ENCODE data around the gene CDH13.

The CDH13 gene

DNA sequence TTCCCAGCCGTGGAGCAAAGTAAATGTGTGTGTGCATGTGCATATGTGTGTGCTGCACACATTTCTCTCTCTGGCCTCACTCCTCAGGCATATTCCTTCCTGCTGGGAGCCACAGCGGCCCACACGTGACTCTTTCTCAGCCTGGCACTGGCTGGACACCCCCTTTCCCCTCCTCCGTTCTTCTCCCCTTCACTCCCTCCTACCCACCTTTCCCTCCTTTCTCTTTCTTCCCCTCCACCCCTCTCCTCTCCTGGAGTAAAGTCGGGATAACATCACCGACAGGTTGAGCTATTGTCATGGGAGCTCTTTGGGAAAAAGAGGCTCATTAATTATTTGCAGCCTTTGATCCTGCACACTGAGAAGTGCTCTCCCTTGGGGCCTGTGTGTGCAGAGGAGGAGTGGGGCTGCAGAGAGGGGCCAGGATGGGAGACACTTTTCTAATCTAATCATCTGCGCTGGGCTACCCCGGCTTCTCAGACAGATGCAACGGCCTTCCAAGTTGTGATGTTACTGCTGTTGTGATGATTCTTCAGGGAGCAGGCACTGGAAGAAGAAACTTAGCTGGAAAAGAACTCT lies 1054.7 kb downstream of the CDH13 start:
- ChIA-PET POLR2A (no interaction called here), CTCF (interaction anchor here (1.7 kb wide), 1 partner anchor 10 kb away, joined by 5 read pairs; no protein-coding TSS in a partner anchor)
- no peak for DNase-seq (ENCODE audit: extremely low spot score)
- TF ChIP-seq, protein P1, sequence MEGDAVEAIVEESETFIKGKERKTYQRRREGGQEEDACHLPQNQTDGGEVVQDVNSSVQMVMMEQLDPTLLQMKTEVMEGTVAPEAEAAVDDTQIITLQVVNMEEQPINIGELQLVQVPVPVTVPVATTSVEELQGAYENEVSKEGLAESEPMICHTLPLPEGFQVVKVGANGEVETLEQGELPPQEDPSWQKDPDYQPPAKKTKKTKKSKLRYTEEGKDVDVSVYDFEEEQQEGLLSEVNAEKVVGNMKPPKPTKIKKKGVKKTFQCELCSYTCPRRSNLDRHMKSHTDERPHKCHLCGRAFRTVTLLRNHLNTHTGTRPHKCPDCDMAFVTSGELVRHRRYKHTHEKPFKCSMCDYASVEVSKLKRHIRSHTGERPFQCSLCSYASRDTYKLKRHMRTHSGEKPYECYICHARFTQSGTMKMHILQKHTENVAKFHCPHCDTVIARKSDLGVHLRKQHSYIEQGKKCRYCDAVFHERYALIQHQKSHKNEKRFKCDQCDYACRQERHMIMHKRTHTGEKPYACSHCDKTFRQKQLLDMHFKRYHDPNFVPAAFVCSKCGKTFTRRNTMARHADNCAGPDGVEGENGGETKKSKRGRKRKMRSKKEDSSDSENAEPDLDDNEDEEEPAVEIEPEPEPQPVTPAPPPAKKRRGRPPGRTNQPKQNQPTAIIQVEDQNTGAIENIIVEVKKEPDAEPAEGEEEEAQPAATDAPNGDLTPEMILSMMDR (IDR thresholded peaks at IDR 0.05; ENCODE audit: control extremely low read depth, extremely low read depth, low read depth, missing control alignments) = no peak

GRCh38 chr16:83682116-83682867 lies 1055.5 kb downstream of the CDH13 start:
- CTCF ChIA-PET = interaction anchor here (1.7 kb wide), 1 partner anchor 9 kb away, joined by 5 read pairs; no protein-coding TSS in a partner anchor
- TF ChIP-seq, protein P1 (IDR thresholded peaks at IDR 0.05; ENCODE audit: control extremely low read depth, extremely low read depth, low read depth, missing control alignments) = no peak
- POLR2A ChIA-PET = no interaction called here
- DNase-seq (ENCODE audit: extremely low spot score) = no peak

DNA sequence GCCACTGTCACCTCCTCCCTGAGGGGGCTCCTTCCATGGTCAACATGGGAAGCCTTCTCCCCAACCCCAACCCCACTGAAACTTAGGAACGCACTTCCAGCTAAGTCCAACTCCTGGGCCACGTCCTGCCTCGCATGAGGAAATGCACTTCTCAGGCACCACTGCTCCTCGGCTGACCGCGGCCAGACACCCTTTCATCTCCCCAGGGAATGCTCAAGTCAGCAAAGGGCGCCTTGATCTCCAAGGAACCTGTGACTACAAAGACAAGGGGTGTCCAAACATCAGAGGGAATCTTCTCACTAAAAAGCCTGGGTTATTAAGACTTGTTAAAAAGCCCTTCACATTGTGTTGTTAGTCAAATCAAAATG lies 1056.1 kb downstream of the CDH13 start:
- TF ChIP-seq, protein P1 (IDR thresholded peaks at IDR 0.05; ENCODE audit: control extremely low read depth, extremely low read depth, low read depth, missing control alignments) = no peak
- POLR2A ChIA-PET = no interaction called here
- CTCF ChIA-PET = interaction anchor here (1.7 kb wide), 1 partner anchor 8 kb away, joined by 5 read pairs; no protein-coding TSS in a partner anchor

DNA sequence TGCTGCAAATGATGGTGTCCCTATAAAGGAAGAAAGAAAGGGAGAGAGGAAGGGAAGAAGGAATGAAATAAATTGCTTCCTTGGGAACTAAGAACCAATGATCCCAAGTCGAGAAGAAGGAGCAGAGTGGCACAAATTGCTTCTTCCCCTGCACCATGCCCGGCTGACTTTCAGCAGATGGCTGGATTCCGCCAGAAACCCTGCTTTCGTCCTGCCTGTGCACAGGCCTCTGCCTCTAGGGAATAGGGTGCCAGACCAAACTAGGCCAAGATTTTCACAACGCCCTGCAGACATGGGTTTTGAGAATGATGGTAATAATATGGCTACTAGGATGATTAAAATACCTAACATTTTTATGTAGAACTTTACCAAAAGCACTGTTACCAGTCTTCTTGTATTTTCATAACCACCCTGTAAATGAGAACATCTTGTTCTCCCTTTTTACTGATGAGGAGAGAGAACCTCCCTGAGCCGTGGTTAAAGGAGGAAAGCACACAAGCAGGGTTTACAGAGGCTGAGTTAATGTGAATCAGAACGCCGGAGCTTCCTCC lies 1058.9 kb downstream of the CDH13 start:
- POLR2A ChIA-PET = no interaction called here
- TF ChIP-seq, protein P1 (IDR thresholded peaks at IDR 0.05; ENCODE audit: control extremely low read depth, extremely low read depth, low read depth, missing control alignments) = no peak
- CTCF ChIA-PET = no interaction called here
- no peak for DNase-seq (ENCODE audit: extremely low spot score)

More for the DNA sequence above, 1056.1 kb downstream of the CDH13 start:
- no peak for DNase-seq (ENCODE audit: extremely low spot score)

- ChIA-PET CTCF (no interaction called here), POLR2A (no interaction called here)
- no peak for DNase-seq (ENCODE audit: extremely low spot score)
- TF ChIP-seq, protein P1 (IDR thresholded peaks at IDR 0.05; ENCODE audit: control extremely low read depth, extremely low read depth, low read depth, missing control alignments) = no peak
These were observed 1060.0 kb downstream of the CDH13 start for GRCh38 chr16:83686726-83687125.

GRCh38 chr16:83689385-83689831 lies 1062.6 kb downstream of the CDH13 start:
- POLR2A ChIA-PET = no interaction called here
- peak; percentile 18 for DNase-seq (ENCODE audit: extremely low spot score)
- TF ChIP-seq, protein P1 (IDR thresholded peaks at IDR 0.05; ENCODE audit: control extremely low read depth, extremely low read depth, low read depth, missing control alignments) = no peak
- CTCF ChIA-PET = interaction anchor here (1.0 to 1.1 kb wide), 2 partner anchors 9 to 14 kb away, joined by 3 read pairs; no protein-coding TSS in a partner anchor

All from GM10248 (cell line).